Vagina (tissue), 2 donors: Measurements from ENCODE around the gene UBXN2A.

Experiments
- POLR2A ChIP-seq, 2 donors: fragments of 450-650 bp; IDR thresholded peaks; one replicate each; pipeline ENCODE4 v1.6.1; 2017; ENCODE audit warnings: antibody characterized with exemption in 2 of 2, mild to moderate bottlenecking in 2 of 2, moderate library complexity in 2 of 2
- POLR2AphosphoS5 ChIP-seq, 2 donors: sonication (generic); formaldehyde crosslinking; IDR thresholded peaks; one replicate each; pipeline ENCODE4 v1.9.0; 2017; ENCODE audit warnings: antibody characterized with exemption in 2 of 2, mild to moderate bottlenecking in 2 of 2, low read depth in 1 of 2; ENCODE audit not compliant: insufficient read depth in 1 of 2

- TF ChIP-seq POLR2A (IDR thresholded peaks at IDR 0.05) (no peak), POLR2AphosphoS5 (IDR thresholded peaks at IDR 0.05; ENCODE audit: insufficient read depth in 1 of 2, low read depth in 1 of 2) (no peak)
Measured at GRCh38 chr2:23953625-23954024, 13.4 kb downstream of the UBXN2A start.
